ENCODE results near the gene LAMA2.

GRCh38 chr6:128889870-128890269, 6.9 kb downstream of the LAMA2 start:
- no peak for TF ChIP-seq CTCF (IDR thresholded peaks at IDR 0.05)
- no peak for TF ChIP-seq POLR2A (IDR thresholded peaks at IDR 0.05)
